SK-MEL-5 (cell line): ENCODE results near the gene LZTS3. TPM values are rescaled to one million over a fixed set of nuclear protein-coding genes. Genes with fewer than 3 reads are reported as not detected.
"Not testable (repeated sequence)": the region's sequence is repeated elsewhere in the genome, so short reads cannot be mapped to it uniquely, and the experiment has no call there.

Experiments
- DNase-seq: peaks from one replicate; pipeline ENCODE4 v3.0.0-alpha.2; 2016; ENCODE audit warnings: low read depth, low spot score
- in situ Hi-C: cut with HindIII; loops from 2 replicates; pipeline ENCODE4 v1.10.0; 2016; ENCODE audit warnings: low sequenced_read_pairs, high pct_unique_total_duplicates, low pct_unique_long_range_greater_than_20kb
- polyA plus RNA-seq, 2 experiments: library from polyadenylated mRNA; depleted of rRNA; stranded (reverse); fragments of >200 nt; gene quantifications; 2 replicates each; pipeline ENCODE4 v1.2.3, GENCODE V29; 2015
- total RNA-seq: library from RNA; depleted of rRNA; stranded (reverse); fragments of >200 nt; shearing (Covaris generic); gene quantifications from 2 replicates; pipeline ENCODE4 v1.2.3, GENCODE V29; 2014; rRNA removed

The LZTS3 gene
- total RNA-seq = 5.1 and 5.2 TPM in 2 replicates
- polyA plus RNA-seq (2015; cell fraction: cytosol; rRNA removed) = 8.0 and 8.5 TPM in 2 replicates
- 6.3 and 8.2 TPM in 2 replicates for polyA plus RNA-seq (2015; cell fraction: nucleus; rRNA removed)

DNA sequence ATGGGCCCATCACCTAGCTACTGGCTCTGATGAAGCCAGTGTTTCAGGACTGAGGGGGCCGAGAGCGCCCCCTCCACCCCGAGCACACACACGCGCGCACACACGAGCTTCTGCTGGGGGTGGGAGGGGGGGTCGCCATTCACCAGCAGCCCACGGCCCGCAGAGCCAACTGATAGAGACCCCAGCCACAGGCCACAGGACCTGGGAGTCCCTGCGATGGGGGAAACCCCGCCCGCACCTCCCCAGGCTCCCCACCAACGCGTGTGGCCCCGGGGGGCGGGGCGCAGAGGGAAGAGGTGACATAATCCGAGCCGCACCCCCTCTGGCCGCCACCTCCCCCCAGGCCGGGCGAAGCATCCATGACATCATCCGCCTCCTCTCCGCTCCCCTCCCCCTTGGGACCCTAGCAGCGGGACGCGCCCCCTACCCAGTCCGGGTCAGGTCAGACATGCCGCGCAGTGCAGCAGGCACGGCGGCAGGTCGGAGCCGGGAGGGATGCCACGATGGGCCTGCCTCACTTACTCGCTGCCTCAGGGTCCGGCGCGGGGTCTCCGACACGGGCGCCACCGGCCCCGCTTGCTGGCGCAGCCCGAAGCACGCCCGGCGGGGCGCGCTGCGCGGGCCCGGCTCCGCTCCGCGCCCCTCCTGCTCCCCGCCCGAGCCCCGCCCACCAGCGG is at the start of gene LZTS3:
LZTS3 (minus strand) TSS at position 617 of the 677 bp plus-strand sequence. CDS start 6,386 bp downstream, outside the sequence.
- DNase-seq = peak; percentile 35
- in situ Hi-C loops = no loop called here

GRCh38 chr20:3221398-3222226 is 48.3 kb upstream of the LZTS3 start:
- no peak for DNase-seq
- in situ Hi-C loops = no loop called here

DNA sequence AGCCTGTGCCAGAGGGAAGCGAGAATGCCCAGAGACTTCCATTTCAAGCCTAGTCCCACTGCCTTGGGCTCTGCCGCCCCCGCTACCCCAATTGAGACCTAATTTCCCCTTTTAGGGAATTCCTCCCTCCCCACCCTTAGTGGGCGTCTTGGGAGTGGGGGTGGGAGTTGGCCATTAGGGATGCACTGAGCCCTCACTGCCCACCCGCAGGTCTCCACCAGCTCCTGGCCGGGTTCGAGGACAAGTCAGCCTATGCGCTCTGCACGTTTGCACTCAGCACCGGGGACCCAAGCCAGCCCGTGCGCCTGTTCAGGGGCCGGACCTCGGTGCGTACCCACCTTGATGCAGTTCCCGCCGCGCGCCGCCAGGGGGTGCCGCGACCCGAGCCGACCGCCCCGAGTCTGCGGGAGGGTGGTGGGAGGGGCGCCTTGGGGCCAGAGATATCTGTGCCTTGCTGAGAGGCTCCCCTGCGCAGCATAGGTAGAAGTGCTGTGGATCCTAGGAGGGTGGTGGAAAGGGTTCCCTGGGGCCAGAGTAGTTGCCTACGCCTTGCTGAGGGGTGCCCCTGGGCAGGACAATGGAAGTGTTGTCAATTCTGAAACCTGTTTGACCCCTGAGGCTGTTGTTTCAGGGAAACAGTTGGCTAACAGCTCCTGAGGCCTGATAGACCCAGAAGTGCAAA is 45.1 kb upstream of the LZTS3 start:
- in situ Hi-C loops = no loop called here
- peak; percentile 68 for DNase-seq

DNA sequence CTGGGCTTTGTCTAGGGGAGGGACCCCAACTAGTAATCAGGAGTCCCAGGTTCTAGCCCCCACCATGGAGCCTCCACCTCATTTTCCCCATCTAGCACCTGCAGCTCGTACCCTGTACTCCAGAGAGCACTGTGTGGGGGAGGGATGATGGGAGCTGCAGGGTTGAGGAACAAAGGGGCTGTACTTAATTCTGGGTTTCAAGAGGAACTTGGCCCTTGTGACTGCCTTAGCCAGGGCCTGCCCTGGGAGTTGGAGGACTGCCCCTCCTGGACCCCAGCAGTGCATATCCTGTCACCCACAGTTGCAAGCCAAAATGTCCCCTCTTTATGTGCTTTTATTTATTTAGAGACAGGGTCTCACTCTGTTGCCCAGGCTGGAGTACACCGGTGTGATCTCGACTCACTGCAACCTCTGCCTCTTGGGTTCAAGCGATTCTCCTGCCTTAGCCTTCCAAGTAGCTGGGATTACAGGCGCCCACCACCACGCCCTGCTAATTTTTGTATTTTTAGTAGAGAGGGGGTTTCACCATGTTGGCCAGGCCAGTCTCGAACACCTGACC is 42.1 kb upstream of the LZTS3 start:
- DNase-seq, in situ Hi-C loops: not testable (repeated sequence)

DNA sequence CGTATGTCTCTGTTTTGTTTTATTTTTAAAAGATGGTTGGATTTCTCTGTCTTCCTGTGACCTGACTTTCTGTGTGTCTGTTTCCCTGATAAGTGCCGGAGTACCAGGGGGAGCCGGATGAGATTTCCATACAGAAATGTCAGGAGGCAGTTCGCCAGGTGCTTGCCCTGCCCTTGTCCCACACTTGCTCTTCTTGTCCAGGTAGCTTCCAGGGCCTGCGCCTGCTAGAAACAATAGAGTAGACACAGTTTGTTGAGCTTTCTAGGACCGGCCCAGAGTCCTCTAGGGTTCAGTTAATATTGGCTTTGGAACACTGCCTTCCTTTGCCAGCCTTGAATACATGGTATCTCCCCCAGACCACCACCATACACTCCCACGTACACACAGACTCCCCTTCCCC is 39.9 kb upstream of the LZTS3 start:
- no peak for DNase-seq
- in situ Hi-C loops = no loop called here

DNA sequence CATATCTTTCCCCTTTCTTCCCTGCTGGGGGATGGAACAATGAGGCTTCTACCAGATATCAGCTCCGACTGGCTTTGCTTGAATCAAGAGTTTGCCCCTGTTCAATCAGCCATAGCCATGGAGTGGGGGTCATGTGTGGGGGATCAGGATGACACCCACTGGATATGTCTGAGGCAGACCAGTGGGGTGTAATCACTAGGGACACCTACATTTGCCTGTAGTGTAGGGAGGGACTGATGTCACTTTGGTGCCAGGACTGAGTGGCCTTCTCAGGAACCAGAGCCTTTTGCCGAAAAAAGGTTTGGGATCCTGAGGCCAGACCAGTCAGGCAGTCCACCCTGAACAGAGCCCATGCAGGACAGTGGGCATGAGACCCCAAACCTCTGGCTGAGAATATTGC is 37.0 kb upstream of the LZTS3 start:
- DNase-seq = no peak
- in situ Hi-C loops = no loop called here

DNA sequence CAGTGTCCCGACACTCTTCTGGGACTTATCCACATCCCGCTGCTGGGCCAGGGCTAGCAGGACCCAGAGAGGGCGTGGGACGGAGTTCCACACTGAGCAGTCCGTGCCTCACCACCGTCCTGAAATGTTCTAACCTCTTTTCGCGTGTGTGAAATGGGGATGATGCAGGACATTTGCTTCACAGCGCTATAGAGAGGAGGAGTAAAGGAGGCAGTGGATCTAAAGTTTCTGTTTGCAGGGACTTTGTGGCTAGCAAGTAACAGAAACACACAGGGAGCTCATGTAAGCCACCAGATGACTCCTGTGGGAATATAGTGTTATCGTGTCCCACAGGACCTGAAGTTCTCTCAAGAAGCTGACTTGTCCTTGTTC is 36.6 kb upstream of the LZTS3 start:
- in situ Hi-C loops = no loop called here
- DNase-seq = peak; percentile 25

DNA sequence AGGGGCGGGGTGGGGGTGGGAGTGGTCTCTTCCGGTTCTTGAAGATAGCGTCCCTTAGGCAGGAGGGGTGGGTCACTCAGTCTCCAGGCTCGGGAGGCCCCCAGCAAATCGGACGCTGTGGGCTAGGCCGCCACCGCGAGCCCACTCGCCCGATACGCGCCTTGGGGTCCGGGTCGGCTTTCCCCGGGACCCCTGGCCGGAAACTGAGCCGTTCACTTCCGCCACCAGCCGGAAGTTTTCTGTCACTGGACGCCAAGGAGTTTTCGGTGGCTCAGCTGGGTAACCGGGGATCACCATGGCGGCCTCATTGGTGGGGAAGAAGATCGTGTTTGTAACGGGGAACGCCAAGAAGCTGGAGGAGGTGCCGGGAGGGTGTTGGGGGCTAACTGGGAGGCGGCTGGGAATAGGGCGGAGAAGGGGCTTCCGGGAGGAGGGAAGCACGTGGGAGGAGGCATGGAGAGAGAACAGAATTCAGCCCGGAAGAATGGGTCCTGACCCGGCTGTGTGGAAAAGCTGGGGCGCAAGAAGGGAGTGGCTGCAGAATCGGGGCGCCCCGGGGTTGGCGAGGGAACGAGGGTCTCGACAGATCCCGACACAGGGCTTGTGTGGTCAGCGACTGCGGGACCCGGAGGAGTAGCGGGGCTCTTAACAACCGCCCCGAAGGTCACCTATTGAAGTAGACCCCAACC is 36.1 kb upstream of the LZTS3 start, which contains the start of gene ITPA:
ITPA (plus strand) TSS at position 242 of the 689 bp plus-strand sequence; CDS start at position 296, 54 bp downstream.
- in situ Hi-C loops = no loop called here
- DNase-seq = peak; percentile 62

DNA sequence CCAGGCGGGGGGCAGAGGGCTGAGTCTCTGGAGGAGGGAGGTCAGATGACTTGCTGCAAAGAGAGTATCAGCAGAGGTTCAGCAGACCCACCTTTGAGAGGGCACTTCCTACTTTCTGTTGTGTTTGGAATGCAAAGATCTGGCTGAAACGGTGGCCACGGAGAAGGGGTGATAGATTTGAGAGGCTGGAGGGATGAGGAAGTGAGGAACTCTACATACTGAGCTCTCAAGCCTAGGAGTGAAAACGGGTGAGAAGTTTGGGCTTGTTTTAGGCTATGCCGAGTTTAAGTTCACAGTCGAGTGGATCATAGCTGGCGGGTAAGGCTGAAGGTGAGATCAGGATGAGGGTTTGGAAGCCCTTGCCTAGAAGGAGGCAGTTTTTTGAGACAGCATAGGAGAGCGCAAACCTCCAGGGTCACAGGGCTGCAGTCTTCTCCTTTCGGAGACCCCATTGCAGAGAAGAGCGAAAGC is 35.5 kb upstream of the LZTS3 start:
- in situ Hi-C loops = no loop called here
- peak; percentile 19 for DNase-seq

- DNase-seq = peak; percentile 88
- in situ Hi-C loops = no loop called here
Observed at GRCh38 chr20:3204124-3204794, 30.9 kb upstream of the LZTS3 start, which contains the start of gene DDRGK1. TSS of gene DDRGK1 (minus strand) at chr20:3204682. CDS start at chr20:3204627, 55 bp downstream.

DNA sequence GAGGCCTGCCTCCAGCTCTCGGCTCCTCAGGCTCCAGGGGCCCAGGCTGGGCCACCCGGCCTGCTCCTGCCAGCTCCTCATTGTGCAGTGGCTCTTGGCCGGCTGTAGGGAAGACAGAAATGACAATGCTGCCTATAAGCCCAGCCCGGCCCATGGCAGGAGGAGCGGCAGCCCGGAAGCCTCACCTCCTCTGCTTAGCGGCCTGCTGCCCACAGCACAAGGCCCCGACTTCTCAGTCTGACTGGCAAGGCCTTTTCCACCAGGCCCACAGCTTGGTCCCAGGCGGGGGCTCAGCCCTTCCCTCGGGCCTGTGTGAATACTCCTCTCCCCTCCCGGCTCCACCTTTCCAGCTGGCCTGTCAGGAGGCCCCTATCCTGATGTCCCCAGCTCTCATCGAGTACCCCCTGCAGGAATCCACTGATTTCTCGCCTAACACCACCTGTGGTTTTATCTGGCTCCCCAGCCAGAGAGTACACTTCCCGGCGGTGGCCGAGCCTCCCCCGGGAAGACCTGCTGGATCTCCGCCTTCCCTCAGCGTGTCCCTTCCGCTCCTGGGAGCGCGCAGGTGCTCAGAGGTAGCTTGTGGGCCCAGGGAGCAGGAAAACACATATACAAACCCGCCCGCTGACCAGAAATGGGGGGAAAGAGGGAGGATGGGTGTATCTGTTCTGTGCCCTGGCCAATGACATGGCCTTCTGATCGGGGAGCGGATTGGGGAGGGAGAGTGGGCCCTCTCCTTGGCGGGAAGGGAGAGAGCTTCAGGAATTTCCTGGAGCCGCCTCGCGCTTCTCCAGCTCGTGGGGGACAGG is 30.2 kb upstream of the LZTS3 start:
- no peak for DNase-seq
- in situ Hi-C loops = no loop called here

DNA sequence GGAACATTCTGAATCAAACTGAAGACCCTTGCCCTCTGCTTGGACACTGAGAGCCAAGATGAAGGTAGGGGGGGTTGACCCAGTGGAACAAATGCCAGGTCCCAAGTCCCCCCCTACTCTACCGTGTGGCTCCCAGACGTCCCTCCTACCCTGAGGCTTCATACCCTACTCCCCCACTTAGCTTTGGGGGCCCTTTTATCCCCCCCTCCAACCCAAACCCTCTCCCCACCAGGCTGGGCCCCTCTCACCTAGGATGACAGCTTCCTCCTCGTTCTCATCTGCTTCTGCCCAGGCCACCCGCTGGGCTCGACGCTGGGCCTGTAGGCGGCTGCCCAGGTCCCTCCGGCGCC is 29.6 kb upstream of the LZTS3 start:
- in situ Hi-C loops = no loop called here
- DNase-seq = no peak

DNA sequence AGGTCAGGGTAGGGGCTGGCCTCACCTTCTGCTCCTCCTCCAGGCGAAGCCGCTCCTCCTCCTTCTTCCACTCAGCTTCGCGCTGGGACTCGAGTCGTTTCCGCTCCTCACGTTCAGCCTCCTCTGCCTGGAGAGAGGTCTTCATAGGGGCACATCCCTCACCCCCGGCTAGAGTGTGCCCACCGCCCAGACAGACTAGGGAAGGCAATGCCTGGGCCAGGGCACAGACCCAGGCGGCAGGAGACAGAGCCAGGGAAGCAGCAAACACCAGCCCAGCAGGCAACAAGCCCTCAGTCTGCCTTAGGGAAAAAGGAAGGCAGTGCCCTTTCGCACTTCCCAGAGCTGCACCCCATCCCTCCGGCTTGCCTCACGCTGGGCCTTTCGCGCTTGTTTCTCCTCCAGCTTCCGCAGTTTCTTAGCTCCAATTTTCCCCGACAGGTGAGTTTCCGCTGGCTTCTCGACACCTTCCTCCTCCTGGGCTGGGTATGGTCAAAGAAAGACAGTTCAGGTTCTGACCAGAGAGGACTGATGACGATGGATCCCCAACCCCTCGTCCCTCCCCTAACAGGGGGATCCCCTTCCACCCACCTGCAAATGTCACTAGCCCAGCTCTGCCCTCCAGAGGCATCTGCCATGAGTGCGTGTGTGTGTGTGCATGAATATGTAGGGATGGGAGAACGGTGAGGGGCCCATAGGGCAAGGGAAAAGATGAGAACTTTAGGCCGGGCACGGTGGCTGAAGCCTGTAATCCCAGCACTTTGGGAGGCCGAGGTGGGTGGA is 26.8 kb upstream of the LZTS3 start:
- DNase-seq = no peak
- in situ Hi-C loops = no loop called here

- in situ Hi-C loops = no loop called here
- no peak for DNase-seq
Observed at GRCh38 chr20:3199206-3199605, 25.9 kb upstream of the LZTS3 start.

GRCh38 chr20:3195590-3196237 is 22.4 kb upstream of the LZTS3 start:
- no peak for DNase-seq
- in situ Hi-C loops = no loop called here
